Activated naive CD8-positive, alpha-beta T cell treated with anti-CD3 and anti-CD28 coated beads, Interleukin-2, amount 50 U/mL, for 16 hours (primary cell): ENCODE measurements around the gene ZNF554.
"Not testable (repeated sequence)": the region's sequence is repeated elsewhere in the genome, so short reads cannot be mapped to it uniquely, and the experiment has no call there.

Source experiments
- DNase-seq: peaks from one replicate; pipeline ENCODE4 v3.0.0-alpha.2; 2020; ENCODE audit warnings: low read depth, low spot score

Gene ZNF554

GRCh38 chr19:2790557-2791271 lies 29.0 kb upstream of the ZNF554 start:
- no peak for DNase-seq

- DNase-seq = no peak
Observed at GRCh38 chr19:2791440-2791839, 28.2 kb upstream of the ZNF554 start.

- no peak for DNase-seq
Observed at GRCh38 chr19:2791876-2792275, 27.8 kb upstream of the ZNF554 start.

- DNase-seq = not testable (repeated sequence)
Observed at GRCh38 chr19:2792666-2793065, 27.0 kb upstream of the ZNF554 start.

- no peak for DNase-seq
Observed at GRCh38 chr19:2793126-2793525, 26.5 kb upstream of the ZNF554 start.

- DNase-seq = no peak
Observed at GRCh38 chr19:2793577-2793976, 26.1 kb upstream of the ZNF554 start.

GRCh38 chr19:2795827-2796658 lies 23.6 kb upstream of the ZNF554 start:
- DNase-seq = no peak

- DNase-seq = no peak
Observed at GRCh38 chr19:2796659-2797266, 22.9 kb upstream of the ZNF554 start.

- no peak for DNase-seq
Observed at GRCh38 chr19:2797280-2797679, 22.4 kb upstream of the ZNF554 start.

GRCh38 chr19:2798158-2798685 lies 21.4 kb upstream of the ZNF554 start:
- DNase-seq = no peak

GRCh38 chr19:2798733-2799132 lies 20.9 kb upstream of the ZNF554 start:
- no peak for DNase-seq

GRCh38 chr19:2799273-2800020 lies 20.2 kb upstream of the ZNF554 start:
- no peak for DNase-seq

GRCh38 chr19:2800506-2800905 lies 19.2 kb upstream of the ZNF554 start:
- DNase-seq = no peak

GRCh38 chr19:2802826-2803225 lies 16.8 kb upstream of the ZNF554 start:
- DNase-seq = no peak

GRCh38 chr19:2803486-2804155 lies 16.0 kb upstream of the ZNF554 start:
- DNase-seq = no peak

GRCh38 chr19:2804156-2805004 lies 15.3 kb upstream of the ZNF554 start:
- DNase-seq = no peak

- DNase-seq = no peak
Observed at GRCh38 chr19:2805261-2805900, 14.3 kb upstream of the ZNF554 start.

GRCh38 chr19:2805991-2806649 lies 13.5 kb upstream of the ZNF554 start:
- no peak for DNase-seq

- DNase-seq = no peak
Observed at GRCh38 chr19:2806736-2807378, 12.8 kb upstream of the ZNF554 start.
